Osteocyte (in vitro differentiated cells): ENCODE measurements around the gene LRRC8A. TPM values are rescaled to one million over a fixed set of nuclear protein-coding genes. Genes with fewer than 3 reads are reported as not detected.

Source experiments
- DNase-seq: peaks from one replicate; pipeline ENCODE4 v3.0.0; 2021; ENCODE audit warnings: mixed read lengths; ENCODE audit not compliant: unreplicated experiment; ENCODE audit errors: extremely low spot score
- H3K27ac Mint-ChIP-seq: one replicate; pipeline ENCODE4 v1.8.0; 2021; ENCODE audit warnings: mild to moderate bottlenecking, mixed read lengths; ENCODE audit not compliant: unreplicated experiment
- H3K27me3 Mint-ChIP-seq: one replicate; pipeline ENCODE4 v1.8.0; 2021; ENCODE audit warnings: mixed read lengths; ENCODE audit not compliant: unreplicated experiment
- H3K36me3 Mint-ChIP-seq: one replicate; pipeline ENCODE4 v1.8.0; 2021; ENCODE audit warnings: mixed read lengths; ENCODE audit not compliant: unreplicated experiment
- H3K4me1 Mint-ChIP-seq: one replicate; pipeline ENCODE4 v1.8.0; 2021; ENCODE audit warnings: mixed read lengths; ENCODE audit not compliant: unreplicated experiment
- H3K4me3 Mint-ChIP-seq: one replicate; pipeline ENCODE4 v1.8.0; 2021; ENCODE audit warnings: mild to moderate bottlenecking, moderate library complexity, mixed read lengths; ENCODE audit not compliant: unreplicated experiment
- H3K9me3 Mint-ChIP-seq: one replicate; pipeline ENCODE4 v1.8.0; 2021; ENCODE audit warnings: mixed read lengths; ENCODE audit not compliant: unreplicated experiment
- CTCF ChIP-seq: fragments of 200-600 bp; sonication (generic); IDR thresholded peaks from 2 replicates; pipeline ENCODE4 v1.5.0; 2021; ENCODE audit warnings: antibody characterized with exemption, mild to moderate bottlenecking, moderate library complexity
- total RNA-seq: library from RNA; stranded (reverse); gene quantifications from 2 replicates; pipeline ENCODE4 v1.2.1, GENCODE V29; 2021

LRRC8A gene
- total RNA-seq, 1 donor from 2014 or later = 42.8 TPM

DNA sequence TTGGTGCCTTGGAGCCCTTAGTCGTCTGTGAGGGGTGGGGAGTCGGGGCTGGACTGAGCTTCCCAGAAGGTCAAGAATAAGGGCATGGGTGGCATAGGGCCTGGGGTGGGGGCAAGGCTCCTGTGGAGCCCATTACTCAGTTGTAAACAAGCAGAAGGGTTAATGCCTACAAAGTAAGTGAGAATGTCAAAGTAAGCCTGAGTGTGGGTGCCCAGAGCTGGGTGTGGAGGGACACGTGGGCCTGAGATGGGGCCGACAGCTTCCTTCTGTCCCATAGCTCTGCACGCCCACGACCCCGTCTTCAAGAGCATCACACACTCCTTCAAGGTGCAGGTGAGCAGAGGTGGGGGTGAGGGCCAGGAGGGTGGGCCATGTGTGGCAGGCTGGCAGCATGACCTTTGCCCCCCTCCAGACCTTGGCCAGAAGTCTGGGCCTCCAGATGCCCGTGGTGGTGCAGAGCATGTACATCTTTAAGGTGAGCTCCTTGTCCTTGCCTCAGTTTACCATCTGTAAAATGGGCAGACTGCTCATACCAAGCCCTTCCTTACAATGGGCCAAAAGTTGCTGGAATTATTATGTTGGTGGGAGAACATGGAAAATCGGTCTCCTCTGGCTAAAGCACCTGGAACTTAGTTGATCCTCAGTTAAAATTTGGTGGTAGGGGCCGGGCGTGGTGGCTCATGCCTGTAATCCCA is 54.4 kb downstream of the LRRC8A start:
- Mint-ChIP-seq H3K9me3 (no peaks in the 10 kb centered on the region), H3K27ac (no peak overlapping the region), H3K27me3 (no peaks in the 10 kb centered on the region), H3K4me1 (no peaks in the 10 kb centered on the region), H3K4me3 (no peak overlapping the region), H3K36me3 (no peaks in the 10 kb centered on the region)
- TF ChIP-seq CTCF = no peak
- no peak for DNase-seq

DNA sequence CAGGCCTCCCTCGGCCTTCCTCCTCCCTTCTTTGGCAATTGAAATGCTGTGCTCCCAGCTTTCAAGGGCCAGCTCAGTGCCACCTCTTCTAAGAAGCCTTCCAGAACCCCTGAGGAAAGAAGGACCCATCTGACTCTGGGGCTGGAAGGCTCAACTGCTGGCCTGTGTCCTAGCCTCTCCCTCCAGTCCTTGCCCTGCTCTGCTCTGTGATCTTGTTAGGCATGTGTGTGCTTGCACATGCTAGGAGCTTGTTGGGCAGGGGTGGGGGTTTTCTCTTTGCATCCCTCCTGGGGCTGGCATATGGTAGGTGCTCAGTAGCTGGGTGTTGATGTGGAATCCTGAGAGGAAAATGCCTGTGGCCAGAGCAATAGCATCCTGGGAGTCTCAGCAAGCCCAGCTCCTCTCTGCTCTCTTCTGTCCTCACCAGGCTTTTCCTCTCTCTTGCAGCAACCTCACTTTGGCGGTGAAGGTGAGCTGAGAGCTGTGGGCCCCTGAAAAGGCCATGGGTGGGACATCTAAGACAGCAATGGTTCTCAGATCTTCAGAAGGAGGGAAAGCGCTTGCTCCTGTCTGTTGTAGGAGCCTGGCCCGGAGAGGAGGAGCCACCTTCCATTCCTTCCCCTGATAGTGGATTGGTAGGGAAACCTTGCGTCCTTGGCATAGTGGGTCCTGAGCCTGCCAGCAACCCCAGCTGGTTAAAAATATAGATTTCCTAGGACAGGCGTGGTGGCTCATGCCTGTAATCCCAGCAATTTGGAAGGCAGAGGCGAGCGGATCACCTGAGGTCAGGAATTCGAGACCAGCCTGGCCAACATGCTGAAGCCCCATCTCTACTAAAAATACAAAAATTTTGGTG is 55.6 kb downstream of the LRRC8A start:
- Mint-ChIP-seq H3K4me3 (no peak overlapping the region), H3K27ac (no peak overlapping the region), H3K36me3 (no peaks in the 10 kb centered on the region), H3K9me3 (no peaks in the 10 kb centered on the region), H3K27me3 (no peaks in the 10 kb centered on the region), H3K4me1 (no peaks in the 10 kb centered on the region)
- DNase-seq = no peak
- TF ChIP-seq CTCF = no peak

- no peak overlapping the region for H3K4me3 Mint-ChIP-seq
- DNase-seq = no peak
- H3K27me3 Mint-ChIP-seq = no peaks in the 10 kb centered on the region
- no peak overlapping the region for H3K27ac Mint-ChIP-seq
- H3K36me3 Mint-ChIP-seq = no peaks in the 10 kb centered on the region
- H3K9me3 Mint-ChIP-seq = no peaks in the 10 kb centered on the region
- no peaks in the 10 kb centered on the region for H3K4me1 Mint-ChIP-seq
- TF ChIP-seq CTCF = no peak
Observed at GRCh38 chr9:128940271-128940921, 58.5 kb downstream of the LRRC8A start.

GRCh38 chr9:128940946-128941755 is 59.2 kb downstream of the LRRC8A start:
- no peaks in the 10 kb centered on the region for H3K36me3 Mint-ChIP-seq
- no peak overlapping the region for H3K4me3 Mint-ChIP-seq
- no peak overlapping the region for H3K27ac Mint-ChIP-seq
- TF ChIP-seq CTCF = no peak
- H3K27me3 Mint-ChIP-seq = no peaks in the 10 kb centered on the region
- H3K4me1 Mint-ChIP-seq = peaks cover 6% of the 10 kb centered on the region
- no peaks in the 10 kb centered on the region for H3K9me3 Mint-ChIP-seq
- DNase-seq = no peak
